ENCODE results near the gene EVPLL. TPM values are rescaled to one million over a fixed set of nuclear protein-coding genes. Genes with fewer than 3 reads are reported as not detected.
"Not testable (repeated sequence)": the region's sequence is repeated elsewhere in the genome, so short reads cannot be mapped to it uniquely, and the experiment has no call there.

Gene EVPLL
- total RNA-seq, 1 experiment from 2014 or later, result 0.61 TPM

DNA sequence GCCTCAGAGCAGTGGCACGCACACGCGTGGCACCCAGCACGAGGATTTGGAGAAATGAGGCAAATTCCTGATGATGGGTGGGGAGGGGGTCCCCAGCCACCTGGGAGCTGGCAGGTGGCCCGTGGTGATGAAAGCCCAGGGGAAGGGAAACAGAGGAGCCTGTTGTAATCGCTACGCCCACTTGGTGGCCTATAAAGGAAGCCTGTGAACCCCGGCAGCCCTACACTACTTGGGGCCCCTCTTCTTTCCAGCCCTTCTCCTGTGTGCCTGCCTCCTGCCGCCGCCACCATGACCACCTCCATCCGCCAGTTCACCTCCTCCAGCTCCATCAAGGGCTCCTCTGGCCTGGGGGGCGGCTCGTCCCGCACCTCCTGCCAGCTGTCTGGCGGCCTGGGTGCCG, 49.1 kb downstream of the EVPLL start:
- not testable (repeated sequence) for H4K20me1 ChIP-seq (ENCODE audit: control insufficient read depth, insufficient read depth, insufficient read length); H2AK5ac ChIP-seq (ENCODE audit: insufficient read length, low read length); DNase-seq; H3K27ac ChIP-seq (ENCODE audit: insufficient read length, low read depth, low read length); H2AFZ ChIP-seq (ENCODE audit: low read length); H2BK5ac ChIP-seq (ENCODE audit: insufficient read length, low read length); H3K4ac ChIP-seq (ENCODE audit: low read depth, low read length); H4K8ac ChIP-seq (replicated peaks; ENCODE audit: insufficient read length, low read depth, low read length); H3K36me3 Mint-ChIP-seq (ENCODE audit: insufficient read depth in 1 of 3, low read depth in 3 of 3); H3K14ac ChIP-seq (ENCODE audit: insufficient read depth, low read length); H4K5ac ChIP-seq (ENCODE audit: insufficient read length, low read depth, low read length); H3K27ac Mint-ChIP-seq; H2BK20ac ChIP-seq (ENCODE audit: low read depth, low read length, poor library complexity, severe bottlenecking); H2BK120ac ChIP-seq (ENCODE audit: low read depth, low read length, poor library complexity, severe bottlenecking); H3K4me1 ChIP-seq (ENCODE audit: insufficient read depth, low read length); H3K18ac ChIP-seq (ENCODE audit: insufficient read length, low read depth, low read length); H3K27me3 Mint-ChIP-seq (ENCODE audit: low read depth); H3K4me2 ChIP-seq (ENCODE audit: insufficient read depth, insufficient read length, low read length); H3K23me2 ChIP-seq (ENCODE audit: insufficient read length, low read depth, low read length, poor library complexity, severe bottlenecking); H3K9me3 ChIP-seq (ENCODE audit: control insufficient read depth, low read depth, low read length); H3K56ac ChIP-seq (ENCODE audit: insufficient read length, low read depth, low read length); H4K91ac ChIP-seq (ENCODE audit: insufficient read length, low read depth, low read length); H3T11ph ChIP-seq (ENCODE audit: low read length); H3K79me1 ChIP-seq (ENCODE audit: insufficient read depth, low read depth, low read length, poor library complexity, severe bottlenecking); H3K9me3 Mint-ChIP-seq; H2BK12ac ChIP-seq (ENCODE audit: insufficient read length, low read depth, low read length); H3K4me1 Mint-ChIP-seq; H3K79me2 ChIP-seq (ENCODE audit: insufficient read depth, low read length); H2BK15ac ChIP-seq (ENCODE audit: low read depth, low read length); H3K23ac ChIP-seq (ENCODE audit: insufficient read length, low read depth, low read length); H3K9ac ChIP-seq (ENCODE audit: extremely low read depth, insufficient read length, low read length); H3K27me3 ChIP-seq (ENCODE audit: insufficient read depth, low read length); H3K4me3 Mint-ChIP-seq
- no CpG with 5 or more reads among the region's 16 CpGs for WGBS (ENCODE audit: extremely low coverage, insufficient read length, low lambda C conversion rate)

GRCh38 chr17:18432206-18432605, 54.6 kb downstream of the EVPLL start:
- not testable (repeated sequence) for H2BK120ac ChIP-seq (ENCODE audit: low read depth, low read length, poor library complexity, severe bottlenecking); H2AFZ ChIP-seq (ENCODE audit: low read length); DNase-seq; H3K9ac ChIP-seq (ENCODE audit: extremely low read depth, insufficient read length, low read length); H4K8ac ChIP-seq (replicated peaks; ENCODE audit: insufficient read length, low read depth, low read length); H2BK12ac ChIP-seq (ENCODE audit: insufficient read length, low read depth, low read length); H3K23ac ChIP-seq (ENCODE audit: insufficient read length, low read depth, low read length); H3K9me3 Mint-ChIP-seq; H2AK5ac ChIP-seq (ENCODE audit: insufficient read length, low read length); H3K27ac Mint-ChIP-seq; H3K79me2 ChIP-seq (ENCODE audit: insufficient read depth, low read length); H3K4ac ChIP-seq (ENCODE audit: low read depth, low read length); H3K4me3 Mint-ChIP-seq; H3K4me1 Mint-ChIP-seq; H3K36me3 Mint-ChIP-seq (ENCODE audit: insufficient read depth in 1 of 3, low read depth in 3 of 3); H3T11ph ChIP-seq (ENCODE audit: low read length); H4K5ac ChIP-seq (ENCODE audit: insufficient read length, low read depth, low read length); H3K9me3 ChIP-seq (ENCODE audit: control insufficient read depth, low read depth, low read length); H3K4me2 ChIP-seq (ENCODE audit: insufficient read depth, insufficient read length, low read length); H3K27me3 ChIP-seq (ENCODE audit: insufficient read depth, low read length); H3K14ac ChIP-seq (ENCODE audit: insufficient read depth, low read length); H2BK20ac ChIP-seq (ENCODE audit: low read depth, low read length, poor library complexity, severe bottlenecking); H4K20me1 ChIP-seq (ENCODE audit: control insufficient read depth, insufficient read depth, insufficient read length); H3K56ac ChIP-seq (ENCODE audit: insufficient read length, low read depth, low read length); H3K27me3 Mint-ChIP-seq (ENCODE audit: low read depth); H3K4me1 ChIP-seq (ENCODE audit: insufficient read depth, low read length); H3K79me1 ChIP-seq (ENCODE audit: insufficient read depth, low read depth, low read length, poor library complexity, severe bottlenecking); H3K18ac ChIP-seq (ENCODE audit: insufficient read length, low read depth, low read length); H2BK5ac ChIP-seq (ENCODE audit: insufficient read length, low read length); H3K23me2 ChIP-seq (ENCODE audit: insufficient read length, low read depth, low read length, poor library complexity, severe bottlenecking); H3K27ac ChIP-seq (ENCODE audit: insufficient read length, low read depth, low read length); H2BK15ac ChIP-seq (ENCODE audit: low read depth, low read length); H4K91ac ChIP-seq (ENCODE audit: insufficient read length, low read depth, low read length)
- no CpG with 5 or more reads among the region's 9 CpGs for WGBS (ENCODE audit: extremely low coverage, insufficient read length, low lambda C conversion rate)

Small RNAs within 50 kb of the gene (microRNA-seq; reads per million reads assigned to microRNA genes)
- not detected for gene MIR6778 (ENCODE audit: borderline microRNAs expressed)

Other genes starting within 250 kb of the EVPLL start
- gene ALKBH5, start 193.9 kb upstream of the EVPLL start, total RNA-seq (2021), result 89.8 and 92.5 TPM in 2 replicates
- gene LLGL1, start 152.1 kb upstream of the EVPLL start, total RNA-seq (2021), result 65.0 and 66.2 TPM in 2 replicates
- 298 and 314 TPM in 2 replicates for gene FLII, start 119.0 kb upstream of the EVPLL start, total RNA-seq (2021)
- gene MIEF2, start 117.1 kb upstream of the EVPLL start, total RNA-seq (2021), result 10.2 and 10.3 TPM in 2 replicates
- gene TOP3A, start 62.8 kb upstream of the EVPLL start, total RNA-seq (2021), result 63.3 and 68.7 TPM in 2 replicates
- gene SMCR8, start 62.5 kb upstream of the EVPLL start, total RNA-seq (2021), result 22.3 and 22.4 TPM in 2 replicates
- 41.8 and 42.8 TPM in 2 replicates for gene SHMT1, start 14.2 kb upstream of the EVPLL start, total RNA-seq (2021)
- not detected in 2 replicates for gene LGALS9C, start 99.0 kb downstream of the EVPLL start, total RNA-seq (2021)

Data from H9 (cell line).